Measurements from ENCODE around the gene CUZD1.

DNA sequence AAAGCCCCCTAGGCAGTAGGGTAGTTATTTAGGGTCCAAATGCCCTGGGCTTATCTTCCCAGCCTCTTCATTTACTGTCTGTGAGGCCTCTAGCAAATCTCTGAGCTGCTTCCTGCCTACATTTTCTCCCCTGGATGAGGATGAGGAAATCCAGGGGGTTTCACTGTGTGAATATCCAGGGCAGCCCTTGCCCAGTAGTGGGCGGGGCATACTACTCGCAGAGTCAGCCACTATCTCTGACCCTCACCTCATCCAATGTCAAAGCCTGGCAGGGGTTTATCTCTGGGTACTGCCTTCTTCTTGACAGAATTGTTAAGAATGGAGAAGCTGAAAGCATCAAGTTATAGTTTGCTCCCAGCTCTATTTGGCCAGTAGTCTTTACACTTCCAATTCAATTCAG is 48.9 kb downstream of the CUZD1 start:
- TF ChIP-seq, protein P1, sequence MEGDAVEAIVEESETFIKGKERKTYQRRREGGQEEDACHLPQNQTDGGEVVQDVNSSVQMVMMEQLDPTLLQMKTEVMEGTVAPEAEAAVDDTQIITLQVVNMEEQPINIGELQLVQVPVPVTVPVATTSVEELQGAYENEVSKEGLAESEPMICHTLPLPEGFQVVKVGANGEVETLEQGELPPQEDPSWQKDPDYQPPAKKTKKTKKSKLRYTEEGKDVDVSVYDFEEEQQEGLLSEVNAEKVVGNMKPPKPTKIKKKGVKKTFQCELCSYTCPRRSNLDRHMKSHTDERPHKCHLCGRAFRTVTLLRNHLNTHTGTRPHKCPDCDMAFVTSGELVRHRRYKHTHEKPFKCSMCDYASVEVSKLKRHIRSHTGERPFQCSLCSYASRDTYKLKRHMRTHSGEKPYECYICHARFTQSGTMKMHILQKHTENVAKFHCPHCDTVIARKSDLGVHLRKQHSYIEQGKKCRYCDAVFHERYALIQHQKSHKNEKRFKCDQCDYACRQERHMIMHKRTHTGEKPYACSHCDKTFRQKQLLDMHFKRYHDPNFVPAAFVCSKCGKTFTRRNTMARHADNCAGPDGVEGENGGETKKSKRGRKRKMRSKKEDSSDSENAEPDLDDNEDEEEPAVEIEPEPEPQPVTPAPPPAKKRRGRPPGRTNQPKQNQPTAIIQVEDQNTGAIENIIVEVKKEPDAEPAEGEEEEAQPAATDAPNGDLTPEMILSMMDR (IDR thresholded peaks at IDR 0.05) = no peak
- no peak for TF ChIP-seq ZFX (IDR thresholded peaks at IDR 0.05; ENCODE audit: borderline replicate concordance)
